Ovary (tissue), 3 donors: ENCODE results near the gene METRNL.

Experiments
- CTCF ChIP-seq, 3 donors: fragments of 450-650 bp in 2 of 3; fragments of 200-600 bp in 1 of 3; IDR thresholded peaks; one replicate each; pipeline versions ENCODE4 v1.5.1 to v1.8.0; 2016 to 2022; ENCODE audit warnings: antibody characterized with exemption in 3 of 3, mild to moderate bottlenecking in 1 of 3
- POLR2A ChIP-seq: fragments of 450-650 bp; IDR thresholded peaks from one replicate; pipeline ENCODE4 v1.6.1; 2017; ENCODE audit warnings: antibody characterized with exemption, mild to moderate bottlenecking, moderate library complexity
- donor health status: DM: no; HTN: no; CAD: no.

DNA sequence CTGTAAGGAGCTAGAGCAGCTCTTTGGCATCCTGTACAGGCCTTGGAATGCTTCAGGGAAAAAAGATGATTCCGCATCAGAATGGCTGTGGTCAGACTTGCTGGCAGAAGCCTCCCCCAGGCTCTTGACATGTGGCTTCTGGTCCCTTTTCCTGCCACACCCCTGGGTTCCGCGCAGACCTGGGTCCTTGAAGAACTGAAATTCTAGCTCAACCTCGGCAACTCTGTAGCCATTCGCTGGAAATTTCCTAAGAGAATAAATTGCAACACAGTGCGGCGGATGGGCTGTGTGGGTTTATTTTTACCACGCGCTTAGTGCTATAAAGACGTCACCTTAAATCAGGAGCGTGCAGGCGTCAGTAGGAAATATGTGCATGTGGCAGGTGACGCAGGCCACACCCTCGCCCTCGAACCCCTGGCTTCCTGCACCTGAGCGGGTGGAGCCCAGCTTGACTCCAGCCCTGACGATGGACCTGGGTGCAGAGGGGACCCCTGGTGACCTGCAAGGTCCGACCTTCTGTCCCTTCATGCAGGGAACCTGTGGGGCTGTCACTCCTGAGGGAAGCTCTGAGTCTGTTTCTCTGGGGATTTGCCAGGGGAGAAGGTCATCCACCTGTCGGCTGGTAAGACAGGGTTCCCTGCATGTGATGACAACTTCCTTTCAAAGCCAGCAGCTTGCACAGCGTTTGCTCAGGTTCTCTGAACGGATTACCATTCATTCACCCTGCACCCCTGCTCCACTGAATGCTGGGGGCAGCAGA is 46.3 kb downstream of the METRNL start:
- no peak for TF ChIP-seq CTCF (IDR thresholded peaks at IDR 0.05)
- TF ChIP-seq POLR2A = no peak
